Forelimb muscle (tissue), 1 donor: Measurements from ENCODE around the gene CNPY1. TPM values are rescaled to one million over a fixed set of nuclear protein-coding genes. Genes with fewer than 3 reads are reported as not detected.
"Not testable (repeated sequence)": the region's sequence is repeated elsewhere in the genome, so short reads cannot be mapped to it uniquely, and the experiment has no call there.

ENCODE experiments used
- DNase-seq: peaks from one replicate; pipeline ENCODE4 v3.0.0-alpha.2; 2013; ENCODE audit warnings: low read depth
- polyA plus RNA-seq: library from polyadenylated mRNA; unstranded; fragments of 120-200 nt; gene quantifications from one replicate; pipeline ENCODE4 v1.2.1, GENCODE V29; 2013; ENCODE audit not compliant: insufficient read length

CNPY1 gene
- polyA plus RNA-seq, 1 donor = 0.40 TPM

GRCh38 chr7:155533120-155533826 is 13.1 kb downstream of the CNPY1 start:
- no peak for DNase-seq

GRCh38 chr7:155532792-155533119 is 13.6 kb downstream of the CNPY1 start:
- no peak for DNase-seq

GRCh38 chr7:155531681-155532080 is 14.7 kb downstream of the CNPY1 start:
- no peak for DNase-seq

- DNase-seq = no peak
Observed at GRCh38 chr7:155530601-155531000, 15.8 kb downstream of the CNPY1 start.

GRCh38 chr7:155529845-155530244 is 16.5 kb downstream of the CNPY1 start:
- DNase-seq = no peak

- DNase-seq = no peak
Observed at GRCh38 chr7:155529346-155529745, 17.0 kb downstream of the CNPY1 start.

GRCh38 chr7:155527664-155528063 is 18.7 kb downstream of the CNPY1 start:
- DNase-seq = no peak

- DNase-seq = no peak
Observed at GRCh38 chr7:155526225-155526624, 20.1 kb downstream of the CNPY1 start.

GRCh38 chr7:155524018-155524556 is 22.3 kb downstream of the CNPY1 start:
- DNase-seq = no peak

- no peak for DNase-seq
Observed at GRCh38 chr7:155523168-155523675, 23.1 kb downstream of the CNPY1 start.

- no peak for DNase-seq
Observed at GRCh38 chr7:155521743-155522398, 24.5 kb downstream of the CNPY1 start.

GRCh38 chr7:155521007-155521742 is 25.2 kb downstream of the CNPY1 start:
- no peak for DNase-seq

GRCh38 chr7:155520114-155520513 is 26.2 kb downstream of the CNPY1 start:
- no peak for DNase-seq

GRCh38 chr7:155519358-155519757 is 27.0 kb downstream of the CNPY1 start:
- not testable (repeated sequence) for DNase-seq

GRCh38 chr7:155518633-155519032 is 27.7 kb downstream of the CNPY1 start:
- DNase-seq = no peak

- DNase-seq = no peak
Observed at GRCh38 chr7:155517969-155518368, 28.4 kb downstream of the CNPY1 start.

GRCh38 chr7:155517452-155517851 is 28.9 kb downstream of the CNPY1 start:
- DNase-seq = no peak

- no peak for DNase-seq
Observed at GRCh38 chr7:155516466-155516865, 29.9 kb downstream of the CNPY1 start.

GRCh38 chr7:155515318-155515717 is 31.0 kb downstream of the CNPY1 start:
- DNase-seq = no peak

- DNase-seq = no peak
Observed at GRCh38 chr7:155514296-155514695, 32.1 kb downstream of the CNPY1 start.

- no peak for DNase-seq
Observed at GRCh38 chr7:155513543-155514285, 32.6 kb downstream of the CNPY1 start.
